ENCODE data around the gene FASTKD2.

The FASTKD2 gene

DNA sequence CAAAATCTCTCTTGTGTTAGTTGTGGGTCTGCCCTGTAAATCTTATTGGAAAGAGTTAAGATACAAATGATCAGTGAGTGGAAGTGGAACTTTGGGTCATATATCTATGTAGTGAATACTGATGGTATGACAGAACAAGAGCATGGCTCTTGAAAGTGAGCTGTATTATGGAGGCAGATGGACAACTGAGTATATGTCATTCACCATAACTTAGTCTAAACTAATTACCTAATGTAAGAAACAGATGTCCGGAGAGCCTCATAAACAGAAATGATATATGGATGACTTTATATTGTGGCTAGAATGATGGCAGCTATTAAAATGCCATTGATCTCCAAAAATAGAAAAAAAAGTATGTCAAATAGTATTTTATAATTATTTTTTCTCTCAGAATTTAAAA is 72.4 kb downstream of the FASTKD2 start:
- no peak for DNase-seq (ENCODE audit: low read depth)

DNA sequence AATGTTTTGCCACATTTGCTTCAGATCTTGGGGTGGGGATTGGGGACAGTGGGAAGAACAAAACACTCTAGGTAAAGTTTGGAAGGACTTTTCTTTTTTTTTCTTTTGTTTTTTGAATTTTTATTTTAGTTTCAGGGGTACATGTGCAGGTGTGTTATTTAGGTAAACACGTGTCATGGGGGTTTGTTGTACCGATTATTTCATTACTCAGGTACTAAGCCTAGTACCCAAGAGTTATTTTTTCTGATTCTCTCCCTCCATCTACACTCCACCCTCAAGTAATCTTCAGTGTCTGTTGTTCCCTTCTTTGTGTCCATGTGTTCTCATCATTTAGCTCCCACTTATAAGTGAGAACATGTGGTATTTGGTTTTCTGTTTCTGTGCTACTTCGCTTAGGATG is 73.3 kb downstream of the FASTKD2 start:
- DNase-seq (ENCODE audit: low read depth) = no peak

DNA sequence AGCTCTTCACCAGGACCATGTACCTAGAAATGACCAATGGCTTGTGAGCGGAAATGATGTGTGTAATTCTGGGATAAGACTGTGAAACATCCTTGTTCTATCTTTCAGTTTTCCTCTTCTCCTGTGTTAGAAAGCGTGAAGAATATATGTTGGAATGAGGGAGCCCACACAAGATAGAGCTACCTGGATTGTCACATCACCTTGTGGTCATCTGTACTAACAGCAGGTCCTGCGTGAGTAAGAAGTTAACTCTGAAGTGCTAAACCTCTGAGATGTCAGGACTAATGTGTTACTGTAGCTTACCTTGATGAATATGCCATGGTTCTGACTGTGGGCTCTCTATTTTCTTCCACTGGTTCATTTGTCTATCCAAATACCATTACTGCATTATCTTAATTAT is 75.6 kb downstream of the FASTKD2 start:
- no peak for DNase-seq (ENCODE audit: low read depth)
